ENCODE results near the gene NPRL2. TPM values are rescaled to one million over a fixed set of nuclear protein-coding genes. Genes with fewer than 3 reads are reported as not detected.
A peak's percentile ranks its signal among the peaks of the same experiment; 100 is the strongest.

Gene NPRL2
- total and polyA plus RNA-seq, 2 of the 8 experiments (the other 6 are each of a cell fraction or from before 2014, with no cell fraction given) = 28.4 to 51.4 TPM

DNA sequence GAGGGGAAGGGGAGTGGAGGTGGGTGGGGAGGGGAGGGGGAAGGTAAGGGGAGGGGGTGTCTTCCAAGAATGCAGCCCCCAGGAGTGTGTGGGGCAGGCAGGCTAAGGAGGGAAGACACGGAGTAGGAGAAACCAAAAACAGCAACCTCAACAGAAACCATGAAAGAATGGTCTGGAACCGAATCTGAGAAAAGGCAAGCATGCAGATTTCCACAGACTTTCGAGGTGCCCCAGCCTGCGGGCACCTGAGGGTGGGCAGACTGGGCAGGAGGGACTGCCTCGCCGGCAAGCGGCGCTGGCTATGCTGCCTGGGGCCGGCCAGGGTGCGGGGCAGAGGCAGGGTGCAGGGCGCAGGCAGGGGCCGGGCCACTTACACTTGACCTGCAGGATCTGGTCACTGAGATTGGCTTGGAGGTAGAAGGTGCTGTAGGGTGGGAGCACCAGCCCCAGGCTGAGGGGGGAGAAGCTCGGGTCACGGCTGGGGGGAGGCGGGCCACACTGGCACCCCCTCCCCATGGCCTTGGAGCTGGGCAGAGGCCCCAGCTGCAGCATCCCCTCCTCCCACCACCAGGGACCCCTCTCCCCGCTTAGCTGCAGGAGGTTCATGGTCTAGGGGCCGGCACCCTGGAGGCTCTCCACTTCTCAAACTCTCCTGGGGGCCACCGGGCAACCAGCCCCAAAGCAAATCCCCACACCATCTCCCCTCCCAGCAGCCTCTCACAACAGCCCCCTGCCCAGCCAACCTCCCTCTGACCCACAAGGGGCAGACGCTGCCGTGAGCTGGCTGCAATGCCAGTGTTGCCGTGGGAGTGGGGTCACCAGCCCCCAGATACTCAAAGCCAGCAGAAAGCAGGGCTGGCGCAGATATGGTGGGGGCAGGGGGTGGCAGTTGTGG lies 24.0 kb upstream of the NPRL2 start:
- no peak overlapping the region for H3K4me2 ChIP-seq (ENCODE audit: insufficient read depth in 1 of 2, low read depth in 2 of 2, low read length in 2 of 2)
- H3K79me1 ChIP-seq (ENCODE audit: low read depth, low read length) = no peaks in the 10 kb centered on the region
- no peak overlapping the region for H3K14ac ChIP-seq (ENCODE audit: insufficient read length)
- WGBS, 2 experiments (ENCODE audit: extremely low coverage in 1 of 2, insufficient coverage in 1 of 2, insufficient read length in 1 of 2, insufficient replicate concordance in 2 of 2, low coverage in 1 of 2, low lambda C conversion rate in 2 of 2, missing lambda C conversion rate in 1 of 2) = 83% methylated on average over 14 of the region's 22 CpGs; no CpG with 5 or more reads in 1 of the 2 experiments
- no peak overlapping the region for H3K9ac ChIP-seq (replicated peaks in 1 of 4; ENCODE audit: extremely low read depth in 1 of 4, low read depth in 3 of 4, low read length in 3 of 4)
- H3K36me3 ChIP-seq (ENCODE audit: control insufficient read depth in 2 of 4, insufficient read depth in 4 of 4, low read length in 3 of 4) = no peaks in the 10 kb centered on the region
- H3K9me3 ChIP-seq (ENCODE audit: insufficient read depth in 2 of 2, low read depth in 1 of 2, low read length in 1 of 2) = no peaks in the 10 kb centered on the region
- POLR2A ChIA-PET (ENCODE audit: partially characterized antibody) = interaction anchor here (0.7 to 1.4 kb wide), 7 partner anchors 9 to 195 kb away, joined by 3 to 4 read pairs (median 3); partner anchors contain the start of gene HEMK1
- FAIRE-seq (no peak), DNase-seq (ENCODE audit: low read depth in 1 of 2, low spot score in 2 of 2) (no peak)
- H2BK5ac ChIP-seq (ENCODE audit: low read depth, low read length) = peak overlapping the region; percentile 16; the same call in 1 of the 2 replicates
- H4K5ac ChIP-seq (ENCODE audit: insufficient read length, low read depth, low read length) = peak overlapping the region; percentile 12
- H3K4ac ChIP-seq (replicated peaks; ENCODE audit: insufficient read length, low read depth, low read length) = peak overlapping the region; percentile 85
- peak overlapping the region; percentile 55 for H2BK120ac ChIP-seq (replicated peaks; ENCODE audit: low read depth, low read length)
- CTCF ChIA-PET (ENCODE audit: partially characterized antibody) = interaction anchor here (1.0 to 3.0 kb wide), 10 partner anchors 11 to 175 kb away, joined by 3 to 12 read pairs (median 6); no protein-coding TSS in a partner anchor
- H3K18ac ChIP-seq (ENCODE audit: extremely low read depth, low read length) = peak overlapping the region; percentile 71; the same call in 1 of the 2 replicates
- H2BK12ac ChIP-seq (ENCODE audit: low read depth, low read length) = peak overlapping the region; percentile 90; the same call in 1 of the 2 replicates
- peak overlapping the region; percentile 54 for H3K56ac ChIP-seq (replicated peaks; ENCODE audit: insufficient read length, low read depth, low read length)
- H4K20me1 ChIP-seq (replicated peaks in 1 of 2; ENCODE audit: control insufficient read depth in 1 of 2, insufficient read depth in 2 of 2, low read length in 2 of 2) = peaks cover 2 to 4% of the 10 kb centered on the region in 2 experiments
- peak overlapping the region; percentile 47; the same call in 1 of the 2 replicates for H2AK5ac ChIP-seq (ENCODE audit: low read depth, low read length)
- H4K91ac ChIP-seq (replicated peaks; ENCODE audit: insufficient read length, low read length) = peak overlapping the region; percentile 91
- no peaks in the 10 kb centered on the region for H3K79me2 ChIP-seq (ENCODE audit: control insufficient read depth in 1 of 2, insufficient read depth in 2 of 2, low read length in 2 of 2)
- H4K8ac ChIP-seq (ENCODE audit: extremely low read depth, insufficient read depth, low read length) = peak overlapping the region; percentile 57; the same call in 1 of the 2 replicates
- H3K27me3 ChIP-seq (replicated peaks in 1 of 4; ENCODE audit: control insufficient read depth in 3 of 4, extremely low read depth in 1 of 4, insufficient read depth in 3 of 4, low read length in 3 of 4) = no peaks in the 10 kb centered on the region; a peak in 1 of 7 replicates
- H3K4me1 ChIP-seq (replicated peaks in 1 of 4; ENCODE audit: control insufficient read depth in 3 of 4, insufficient read depth in 4 of 4, low read length in 3 of 4) = peaks cover 0 to 34% (median 22%) of the 10 kb centered on the region in 4 experiments; a peak in 6 of 7 replicates
- no peak overlapping the region for H3K27ac ChIP-seq (ENCODE audit: low read depth, low read length)
- no peak overlapping the region for H3K23ac ChIP-seq (ENCODE audit: insufficient read length)
- H3K23me2 ChIP-seq (ENCODE audit: low read depth, low read length) = 0 out of 2 replicates have a peak, but pooled peaks cover 2% of the 10 kb centered on the region
- H2BK20ac ChIP-seq (ENCODE audit: low read length) = no peak overlapping the region
- H2AFZ ChIP-seq (ENCODE audit: low read length) = no peak overlapping the region
- H2BK15ac ChIP-seq (ENCODE audit: low read length) = no peak overlapping the region; the same call in 1 of the 2 replicates
- no peak overlapping the region for H3K4me3 ChIP-seq (ENCODE audit: extremely low read depth in 1 of 4, insufficient read depth in 2 of 4, low read depth in 3 of 4, low read length in 4 of 4)

All from H1 (cell line).